ES-I3 (cell line): Measurements from ENCODE around the gene PBX1.
"Not testable (repeated sequence)": the region's sequence is repeated elsewhere in the genome, so short reads cannot be mapped to it uniquely, and the experiment has no call there.

Experiments used
- H3K36me3 ChIP-seq: 2 replicates; pipeline ENCODE4 v1.6.1; 2013; ENCODE audit warnings: mild to moderate bottlenecking, low read length, control low read depth, moderate library complexity; ENCODE audit not compliant: insufficient read depth
- H3K4me1 ChIP-seq: 2 replicates; pipeline ENCODE4 v1.6.1; 2013; ENCODE audit warnings: mild to moderate bottlenecking, control low read depth, low read length; ENCODE audit not compliant: insufficient read depth
- H3K9ac ChIP-seq: 2 replicates; pipeline ENCODE4 v1.6.1; 2013; ENCODE audit warnings: low read depth, mild to moderate bottlenecking, low read length, moderate library complexity
- H3K9me3 ChIP-seq: 2 replicates; pipeline ENCODE4 v1.6.1; 2013; ENCODE audit warnings: mild to moderate bottlenecking, low read length, moderate library complexity; ENCODE audit not compliant: control insufficient read depth, insufficient read depth

The PBX1 gene

GRCh38 chr1:164589961-164590507, 31.1 kb downstream of the PBX1 start:
- peaks cover 58% of the 10 kb centered on the region for H3K4me1 ChIP-seq
- H3K9ac ChIP-seq: no peak overlapping the region
- H3K9me3 ChIP-seq: no peaks in the 10 kb centered on the region
- no peaks in the 10 kb centered on the region for H3K36me3 ChIP-seq

DNA sequence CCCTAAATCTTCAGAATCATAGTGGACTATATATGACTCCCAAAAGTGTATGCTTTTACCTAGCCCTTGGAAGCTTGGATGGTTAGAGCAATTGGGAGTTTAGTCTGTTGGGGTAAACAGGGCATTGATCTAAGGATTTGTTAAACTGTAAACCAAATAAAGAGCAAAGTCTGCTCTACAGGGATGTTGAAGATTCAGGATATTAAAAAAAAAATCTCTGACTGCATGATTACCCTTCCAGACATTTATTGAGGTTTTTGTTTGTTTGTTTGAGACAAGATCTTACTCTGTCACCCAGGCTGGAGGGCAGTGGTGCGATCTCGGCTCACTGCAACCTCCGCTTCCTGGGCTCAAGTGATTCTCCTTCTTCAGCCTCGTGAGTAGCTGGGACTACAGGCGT, 31.6 kb downstream of the PBX1 start:
- no peaks in the 10 kb centered on the region for H3K9me3 ChIP-seq
- no peaks in the 10 kb centered on the region for H3K36me3 ChIP-seq
- H3K9ac ChIP-seq: no peak overlapping the region
- peaks cover 52% of the 10 kb centered on the region for H3K4me1 ChIP-seq

- no peak overlapping the region for H3K9ac ChIP-seq
- no peaks in the 10 kb centered on the region for H3K36me3 ChIP-seq
- H3K4me1 ChIP-seq: peaks cover 44% of the 10 kb centered on the region
- no peaks in the 10 kb centered on the region for H3K9me3 ChIP-seq
These were observed 32.9 kb downstream of the PBX1 start for GRCh38 chr1:164591858-164592257.

- no peak overlapping the region for H3K9ac ChIP-seq
- H3K4me1 ChIP-seq: peaks cover 37% of the 10 kb centered on the region
- H3K36me3 ChIP-seq: no peaks in the 10 kb centered on the region
- no peaks in the 10 kb centered on the region for H3K9me3 ChIP-seq
These were observed 33.6 kb downstream of the PBX1 start for GRCh38 chr1:164592634-164593033.

DNA sequence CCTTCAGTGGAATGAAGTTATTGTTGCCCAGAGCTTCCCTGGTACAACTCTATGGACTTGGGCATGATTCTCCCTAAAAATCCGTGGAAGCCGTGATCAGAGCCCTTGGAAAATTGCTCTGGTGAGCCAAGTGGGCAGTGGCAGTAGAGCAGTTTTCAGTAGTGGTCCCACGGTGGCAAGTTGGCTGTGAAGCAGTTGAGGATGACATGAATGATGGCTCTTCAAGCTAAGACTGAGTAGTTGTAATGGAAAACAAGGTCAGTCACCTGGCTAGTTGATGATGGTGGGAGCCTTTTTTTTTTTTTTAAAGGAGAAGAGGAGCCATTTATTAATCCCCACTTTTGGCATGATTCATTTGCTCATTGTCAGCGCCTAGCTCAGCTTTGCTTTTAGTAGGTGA, 36.2 kb downstream of the PBX1 start:
- no peak overlapping the region for H3K9ac ChIP-seq
- H3K9me3 ChIP-seq: no peaks in the 10 kb centered on the region
- no peaks in the 10 kb centered on the region for H3K36me3 ChIP-seq
- peaks cover 20% of the 10 kb centered on the region for H3K4me1 ChIP-seq

GRCh38 chr1:164596172-164596571, 37.2 kb downstream of the PBX1 start:
- Histone ChIP-seq H3K9me3 (no peaks in the 10 kb centered on the region), H3K36me3 (no peaks in the 10 kb centered on the region), H3K9ac (no peak overlapping the region), H3K4me1 (peaks cover 15% of the 10 kb centered on the region)

GRCh38 chr1:164598719-164599118, 39.7 kb downstream of the PBX1 start:
- H3K36me3 ChIP-seq: no peaks in the 10 kb centered on the region
- peaks cover 24% of the 10 kb centered on the region for H3K4me1 ChIP-seq
- H3K9ac ChIP-seq: no peak overlapping the region
- H3K9me3 ChIP-seq: no peaks in the 10 kb centered on the region

DNA sequence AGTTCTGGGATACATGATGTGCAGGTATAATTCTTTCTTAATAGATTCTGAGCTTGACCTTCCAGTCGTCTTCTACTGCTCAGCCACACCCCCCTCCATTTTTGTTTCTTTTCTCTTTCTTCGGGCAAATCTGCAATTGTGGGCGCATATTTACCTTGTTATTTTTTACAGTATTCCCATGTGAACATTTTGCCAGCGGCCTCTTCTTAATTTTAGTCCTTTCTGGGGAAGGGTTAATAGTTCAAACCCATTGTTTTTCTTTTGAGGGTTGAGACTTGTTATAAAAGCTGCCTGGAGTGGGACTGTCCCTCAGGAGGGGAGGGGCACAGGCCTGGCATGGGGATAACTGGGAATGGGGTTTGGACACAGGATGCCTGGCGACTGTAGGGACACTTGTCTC, 40.3 kb downstream of the PBX1 start:
- Histone ChIP-seq H3K4me1 (peaks cover 24% of the 10 kb centered on the region), H3K9me3 (no peaks in the 10 kb centered on the region), H3K9ac (no peak overlapping the region), H3K36me3 (no peaks in the 10 kb centered on the region)

DNA sequence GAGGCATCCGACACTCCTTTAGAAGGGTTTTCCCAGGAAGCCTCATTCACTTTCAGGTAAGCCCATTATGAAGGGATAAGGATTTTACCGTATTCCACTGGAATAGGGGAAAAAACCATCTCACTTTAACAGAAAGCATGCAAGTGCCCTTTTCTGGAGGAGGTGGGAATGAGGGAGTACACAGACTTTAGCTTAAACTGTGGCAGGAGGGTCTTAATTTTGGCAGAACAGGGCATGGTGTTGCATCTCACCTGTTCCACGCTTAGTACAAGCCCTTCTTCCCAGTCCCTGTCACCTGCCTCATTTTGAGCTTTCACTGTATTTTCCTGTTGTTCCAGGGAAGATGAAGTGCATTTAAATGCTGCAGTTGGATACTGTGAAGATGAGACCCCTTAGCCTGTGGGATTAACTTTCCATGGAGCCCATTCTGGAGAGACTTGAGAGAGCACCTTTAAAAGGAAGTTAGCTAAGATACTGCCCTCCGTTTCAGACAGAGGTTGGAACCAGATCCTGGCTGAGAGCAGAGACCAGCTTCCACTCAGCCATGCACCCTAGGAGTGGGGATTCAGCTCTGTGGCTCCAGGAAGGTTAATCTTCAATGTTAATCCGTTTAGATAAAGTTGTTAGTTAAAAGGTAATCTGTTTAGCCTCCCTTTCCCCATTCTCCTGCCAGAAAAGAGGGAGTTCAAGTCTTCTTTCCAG, 42.6 kb downstream of the PBX1 start:
- Histone ChIP-seq H3K4me1 (peaks cover 35% of the 10 kb centered on the region), H3K36me3 (no peaks in the 10 kb centered on the region), H3K9me3 (no peaks in the 10 kb centered on the region), H3K9ac (no peak overlapping the region; the same call in 1 of the 2 replicates)

DNA sequence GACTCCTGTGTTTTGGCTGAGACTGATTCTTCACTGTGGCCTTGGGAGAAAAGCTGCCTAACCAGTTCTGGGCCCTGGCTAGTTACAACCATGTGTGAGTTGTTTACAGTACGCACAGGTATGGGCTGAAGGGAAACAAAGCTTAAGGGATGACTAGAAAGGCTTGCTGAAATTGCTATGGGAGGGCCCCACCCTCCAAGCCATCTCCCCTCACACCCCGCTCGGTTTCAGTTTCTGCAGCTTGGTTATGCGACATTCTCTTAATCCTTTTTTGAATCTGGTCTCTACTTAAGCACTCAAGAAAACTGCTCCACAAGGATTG, 43.1 kb downstream of the PBX1 start:
- peaks cover 35% of the 10 kb centered on the region for H3K4me1 ChIP-seq
- no peaks in the 10 kb centered on the region for H3K36me3 ChIP-seq
- no peaks in the 10 kb centered on the region for H3K9me3 ChIP-seq
- H3K9ac ChIP-seq: no peak overlapping the region

DNA sequence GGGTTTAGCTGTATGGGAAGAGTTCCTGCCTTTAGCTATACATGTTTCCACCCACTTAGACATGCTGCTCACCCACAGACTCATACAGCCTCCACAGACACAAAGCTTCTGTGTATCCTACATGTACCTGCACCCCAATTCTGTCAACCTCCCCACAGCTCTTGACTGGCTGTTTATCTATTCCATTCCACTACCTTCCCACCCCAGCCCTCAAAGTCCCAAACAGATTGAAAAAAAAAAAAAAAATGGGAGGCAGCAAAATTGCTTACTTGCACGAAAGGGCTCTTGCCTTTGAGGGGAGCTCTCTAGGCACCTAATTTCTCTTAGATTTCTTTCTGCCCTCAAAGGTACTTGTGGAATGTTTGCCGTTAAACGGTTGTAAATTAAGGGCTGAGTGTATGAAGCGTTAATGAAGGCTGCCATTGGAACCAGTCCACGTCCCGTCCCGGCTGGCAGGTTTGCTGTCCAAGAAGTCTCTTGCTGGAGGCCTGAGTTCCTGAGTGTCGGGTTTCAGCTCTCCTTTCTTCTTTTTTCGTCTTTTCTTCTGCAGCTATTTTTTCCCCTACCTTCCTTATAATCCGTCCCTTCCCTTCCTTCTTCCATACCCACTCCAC, 43.6 kb downstream of the PBX1 start:
- peaks cover 35% of the 10 kb centered on the region for H3K4me1 ChIP-seq
- H3K36me3 ChIP-seq: no peaks in the 10 kb centered on the region
- H3K9ac ChIP-seq: peak overlapping the region; percentile 41
- no peaks in the 10 kb centered on the region for H3K9me3 ChIP-seq

- H3K9ac ChIP-seq, H3K36me3 ChIP-seq, H3K9me3 ChIP-seq: not testable (repeated sequence)
- peaks cover 45% of the 10 kb centered on the region for H3K4me1 ChIP-seq
These were observed 44.8 kb downstream of the PBX1 start for GRCh38 chr1:164603805-164604204.

- Histone ChIP-seq H3K9ac (no peak overlapping the region), H3K36me3 (no peaks in the 10 kb centered on the region), H3K9me3 (no peaks in the 10 kb centered on the region), H3K4me1 (peaks cover 52% of the 10 kb centered on the region)
These were observed 45.6 kb downstream of the PBX1 start for GRCh38 chr1:164604541-164604940.

GRCh38 chr1:164605254-164606091, 46.5 kb downstream of the PBX1 start:
- H3K36me3 ChIP-seq: no peaks in the 10 kb centered on the region
- no peaks in the 10 kb centered on the region for H3K9me3 ChIP-seq
- H3K4me1 ChIP-seq: peaks cover 54% of the 10 kb centered on the region
- no peak overlapping the region for H3K9ac ChIP-seq
